HG03139 (cell line): ENCODE data around the gene TAS1R2.

ENCODE experiments used
- ATAC-seq: cut with Tn5 transposase; IDR thresholded peaks from one replicate; pipeline ENCODE4 v1.9.1; 2021; ENCODE audit not compliant: unreplicated experiment

Gene TAS1R2

GRCh38 chr1:18803151-18803791, 56.2 kb downstream of the TAS1R2 start:
- no peak for ATAC-seq

- no peak for ATAC-seq
These were observed 57.2 kb downstream of the TAS1R2 start for GRCh38 chr1:18802231-18802630.

DNA sequence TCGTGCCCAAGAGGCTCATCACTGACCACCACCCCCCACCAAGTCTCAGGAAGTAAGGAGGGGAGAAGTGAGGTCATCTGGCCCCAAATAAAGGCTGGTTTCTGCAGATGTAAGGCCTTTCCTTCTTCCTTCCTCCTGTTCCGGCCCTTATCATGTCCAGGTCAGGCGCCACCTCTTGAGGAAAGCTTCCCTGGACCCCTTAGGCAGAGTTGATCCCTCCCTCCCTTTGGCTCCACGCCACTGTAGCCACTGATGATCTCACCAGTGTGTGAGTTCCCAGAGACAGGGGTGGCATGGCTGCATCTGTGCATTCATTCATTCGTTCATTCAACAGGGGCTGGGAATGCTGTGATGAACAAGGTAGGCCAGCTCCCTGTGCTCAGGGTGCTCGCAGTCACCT, 59.2 kb downstream of the TAS1R2 start:
- ATAC-seq, result no peak

DNA sequence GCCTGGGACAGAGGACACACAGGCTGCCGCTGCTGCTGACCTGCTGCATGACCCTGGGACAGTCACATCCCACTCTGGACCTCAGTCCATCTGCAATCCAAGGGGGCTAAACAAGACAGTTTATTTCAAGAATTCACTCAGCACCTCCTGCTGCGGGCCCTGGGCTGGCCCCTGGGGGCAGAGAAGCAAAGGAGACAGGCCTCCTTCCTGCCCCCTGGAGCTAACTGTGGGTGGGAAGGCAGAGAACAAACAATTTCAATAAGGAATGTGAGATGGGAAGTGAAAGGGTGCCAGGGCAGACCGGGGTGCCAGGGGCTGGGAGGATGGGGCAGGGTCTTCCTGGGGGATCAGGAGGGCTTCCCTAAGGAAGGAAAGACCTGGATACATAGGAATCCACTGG, 60.0 kb downstream of the TAS1R2 start:
- ATAC-seq, result no peak

DNA sequence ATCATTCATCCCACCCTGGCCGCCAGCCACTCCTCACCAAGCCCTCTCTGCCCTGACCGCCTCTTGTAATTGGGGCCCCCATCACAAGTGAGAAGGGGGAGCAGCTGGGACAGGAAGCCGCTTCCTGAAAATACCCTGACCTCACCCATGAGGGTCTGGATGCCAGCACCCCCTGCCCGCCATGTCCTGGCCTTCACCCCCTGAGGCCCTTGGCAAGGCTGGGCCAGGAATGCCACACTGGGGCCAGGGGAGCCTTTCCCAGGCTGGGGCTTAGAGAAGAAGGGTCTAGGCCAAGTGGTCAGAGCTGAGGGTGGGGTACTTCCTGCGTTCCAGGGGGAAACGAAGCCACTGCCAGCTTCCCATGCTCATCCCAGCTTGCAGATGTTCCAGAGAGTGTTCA, 60.5 kb downstream of the TAS1R2 start:
- no peak for ATAC-seq

DNA sequence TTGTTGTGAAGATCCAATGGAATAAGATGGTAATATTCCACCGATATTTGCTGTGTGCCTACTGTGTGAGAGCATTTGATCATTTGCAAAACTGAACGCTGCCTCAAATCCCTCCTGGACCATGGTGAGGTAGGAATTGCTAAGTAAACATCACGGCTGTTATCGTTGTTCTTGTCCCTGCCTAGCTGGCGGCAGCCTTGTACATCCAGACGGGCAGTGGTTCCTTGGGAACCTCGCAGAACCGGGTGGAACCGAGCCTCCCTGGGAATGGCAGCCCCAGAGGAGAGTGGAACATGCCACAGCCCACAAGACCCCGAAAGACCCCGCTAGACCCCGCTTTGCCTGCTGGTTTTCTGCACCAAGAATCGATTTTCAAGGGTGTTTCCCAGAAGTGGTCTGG, 60.9 kb downstream of the TAS1R2 start:
- ATAC-seq, result no peak

DNA sequence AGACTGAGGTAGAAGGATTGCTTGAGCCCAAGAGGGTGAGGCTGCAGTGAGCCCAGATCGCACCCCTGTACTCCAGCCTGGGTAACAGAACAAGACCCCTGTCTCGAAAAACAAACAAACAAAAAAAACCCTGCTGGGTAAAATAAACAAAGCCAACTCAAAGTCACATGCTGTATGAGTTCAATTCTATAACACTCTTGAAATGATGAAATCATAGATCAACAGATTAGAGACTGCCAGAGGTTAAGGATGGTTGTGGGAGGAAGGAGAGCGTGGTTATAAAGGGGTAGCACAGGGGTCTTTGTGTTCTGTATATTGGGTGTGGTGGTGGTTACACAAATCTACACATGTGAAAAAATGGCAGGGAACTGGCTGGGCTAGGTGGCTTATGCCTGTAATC, 62.5 kb downstream of the TAS1R2 start:
- ATAC-seq, result no peak

DNA sequence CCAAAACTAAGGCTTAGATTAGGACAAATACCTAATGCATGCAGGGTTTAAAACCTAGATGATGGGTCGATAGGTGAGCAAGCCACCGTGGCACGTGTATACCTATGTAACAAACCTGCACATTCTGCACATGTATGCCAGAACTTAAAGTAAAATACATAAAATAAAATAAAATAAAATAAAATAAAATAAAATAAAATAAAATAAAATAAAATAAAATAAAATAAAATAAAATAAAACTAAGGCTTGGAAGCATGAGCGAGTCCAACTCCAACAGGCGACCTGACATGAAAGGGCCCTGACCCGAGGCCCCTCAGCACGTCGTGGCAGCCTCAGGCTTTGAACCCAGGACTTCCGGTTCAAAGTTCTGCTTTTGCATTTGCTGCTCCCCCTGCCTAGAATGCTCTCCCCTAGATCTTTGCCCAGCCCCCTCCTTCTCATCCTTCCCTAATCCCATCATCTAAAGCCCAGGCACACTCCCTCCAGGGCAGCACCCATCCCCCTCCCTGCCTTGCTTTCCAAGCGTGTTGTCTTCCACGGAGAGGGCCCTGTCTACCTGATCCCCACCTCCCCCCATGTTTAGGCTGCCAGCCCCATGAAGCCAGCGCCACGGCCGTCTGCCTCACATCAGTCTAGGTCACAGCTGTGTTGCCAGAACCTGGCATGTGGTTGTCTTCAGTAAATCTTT, 64.3 kb downstream of the TAS1R2 start:
- ATAC-seq, result no peak

- no peak for ATAC-seq
These were observed 64.9 kb downstream of the TAS1R2 start for GRCh38 chr1:18794561-18794960.

GRCh38 chr1:18794051-18794450, 65.4 kb downstream of the TAS1R2 start:
- ATAC-seq, result no peak

- ATAC-seq, result no peak
These were observed 66.3 kb downstream of the TAS1R2 start for GRCh38 chr1:18793164-18793563.

DNA sequence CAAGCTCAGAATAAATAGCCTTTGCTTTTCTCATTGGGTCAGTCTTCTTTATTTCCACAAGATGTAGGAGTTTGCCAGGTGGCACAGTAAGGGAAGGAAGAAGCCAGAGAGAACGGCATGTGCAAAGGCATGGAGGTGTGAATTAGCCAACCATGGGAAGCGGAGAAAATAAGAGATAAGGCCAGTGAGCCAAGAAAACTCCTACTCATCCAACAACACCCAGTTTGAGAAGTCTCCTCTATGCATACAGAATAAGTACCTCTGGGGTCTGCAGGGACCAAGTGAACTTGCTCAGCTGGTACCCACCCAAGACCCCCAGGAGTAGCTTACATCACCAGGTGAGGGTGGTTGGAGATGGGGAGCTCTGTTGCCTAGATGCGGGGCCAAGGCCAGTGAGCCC, 66.7 kb downstream of the TAS1R2 start:
- no peak for ATAC-seq
